K562 (cell line): Measurements from ENCODE around the gene ZSWIM9. TPM values are rescaled to one million over a fixed set of nuclear protein-coding genes. Genes with fewer than 3 reads are reported as not detected.

Source experiments
- CBX1 ChIP-seq: sonication (generic); IDR thresholded peaks from 2 replicates; pipeline ENCODE4 v1.6.1; 2016; ENCODE audit warnings: antibody characterized with exemption, low read depth, mild to moderate bottlenecking
- ESRRA ChIP-seq: fragments of 450-650 bp; IDR thresholded peaks from 2 replicates; pipeline ENCODE4 v1.6.1; 2014; ENCODE audit warnings: low read depth, mild to moderate bottlenecking, moderate library complexity, borderline replicate concordance
- HNRNPLL ChIP-seq: fragments of 200-400 bp; formaldehyde crosslinking; IDR thresholded peaks from 2 replicates; pipeline ENCODE4 v1.6.1; 2017; ENCODE audit warnings: low read length, low read depth, mild to moderate bottlenecking; ENCODE audit not compliant: poor library complexity, severe bottlenecking
- HOMEZ ChIP-seq: fragments of 250-450 bp; sonication (Bioruptor Pico); IDR thresholded peaks from 2 replicates; pipeline ENCODE4 v1.4.0; 2020; ENCODE audit warnings: mild to moderate bottlenecking, moderate library complexity
- MCM2 ChIP-seq: fragments of 450-650 bp; IDR thresholded peaks from 2 replicates; pipeline ENCODE4 v1.6.1; 2017; ENCODE audit warnings: low read depth, mild to moderate bottlenecking
- PHF21A ChIP-seq: fragments of 450-650 bp; IDR thresholded peaks from 2 replicates; pipeline ENCODE4 v1.6.1; 2017; ENCODE audit warnings: low read depth, borderline replicate concordance
- RERE ChIP-seq: sonication (generic); formaldehyde crosslinking; IDR thresholded peaks from 2 replicates; pipeline ENCODE4 v1.8.0; 2023; ENCODE audit warnings: missing genetic modification reagents, mild to moderate bottlenecking, borderline replicate concordance
- RNF219 ChIP-seq: fragments of 250-450 bp; sonication (Bioruptor Pico); IDR thresholded peaks from 2 replicates; pipeline ENCODE4 v1.5.0; 2022; ENCODE audit warnings: mild to moderate bottlenecking
- SMAD3 ChIP-seq: fragments of 450-650 bp; formaldehyde crosslinking; conservative IDR thresholded peaks from 2 replicates; pipeline ENCODE4 v1.4.0; 2020; ENCODE audit warnings: mild to moderate bottlenecking
- THRB ChIP-seq: fragments of 450-650 bp; formaldehyde crosslinking; conservative IDR thresholded peaks from 2 replicates; pipeline ENCODE4 v1.4.0; 2022; ENCODE audit warnings: mild to moderate bottlenecking, missing genetic modification characterization
- TSC22D4 ChIP-seq: fragments of 450-650 bp; IDR thresholded peaks from 2 replicates; pipeline ENCODE4 v1.6.1; 2016; ENCODE audit warnings: missing genetic modification characterization, missing biosample characterization, control low read depth
- U2AF1 ChIP-seq: fragments of 200-400 bp; formaldehyde crosslinking; optimal IDR thresholded peaks from 2 replicates; pipeline ENCODE3; 2017; ENCODE audit warnings: mild to moderate bottlenecking, low read depth, low read length, moderate library complexity
- ZNF224 ChIP-seq: sonication (generic); formaldehyde crosslinking; IDR thresholded peaks from 2 replicates; pipeline ENCODE4 v1.8.0; 2022; ENCODE audit warnings: mild to moderate bottlenecking, missing genetic modification reagents
- ZNF699 ChIP-seq: fragments of 250-450 bp; sonication (Bioruptor Pico); IDR thresholded peaks from 2 replicates; pipeline ENCODE4 v1.8.0; 2021; ENCODE audit warnings: mild to moderate bottlenecking, moderate library complexity; ENCODE audit not compliant: insufficient replicate concordance
- polyA plus RNA-seq, 8 experiments: library from polyadenylated mRNA; depleted of rRNA in 4 of 8; stranded (reverse) in 5 of 8; unstranded in 3 of 8; fragments of >200 nt; fragmentation: Nextera tagmentation in 2 of 8; fragmentation: Illumina TruSeq in 1 of 8; extraction: Ambion mirVana in 2 of 8; extraction: Trizol in 1 of 8; gene quantifications; 2 replicates each; pipeline versions ENCODE4 v1.2.1 to v1.2.3, GENCODE V29; 2011 to 2014; ENCODE audit warnings: inconsistent platforms in 1 of 8, missing spikeins in 1 of 8
- total RNA-seq, 7 experiments: library from RNA; depleted of rRNA in 6 of 7; stranded (reverse); fragments of >200 nt in 6 of 7; fragmentation: Illumina TruSeq in 2 of 7; extraction: Trizol in 2 of 7; gene quantifications; 2 replicates each; pipeline versions ENCODE4 v1.2.1 to v1.2.3, GENCODE V29; 2011 to 2021; ENCODE audit warnings: low replicate concordance in 1 of 7

The ZSWIM9 gene
- total and polyA plus RNA-seq, 9 of the 15 experiments (the other 6 are each of a cell fraction or from before 2014, with no cell fraction given), result 0.04 to 1.4 (median 0.34) TPM; not detected in 1

GRCh38 chr19:48169939-48170803, at the start of gene ZSWIM9, which contains the start of gene LIG1 (continued):
- TF ChIP-seq RERE (no peak), SMAD3 (CRISPR knock-in tag) (peak; percentile 80), TSC22D4 (tag) (no peak), ZNF224 (CRISPR knock-in tag) (no peak), U2AF1 (no peak), ESRRA (no peak; the same call in 1 of the 2 replicates), HOMEZ (CRISPR knock-in tag) (no peak), MCM2 (no peak), RNF219 (CRISPR knock-in tag) (no peak), ZNF699 (CRISPR knock-in tag) (no peak), CBX1 (no peak; the same call in 1 of the 2 replicates), THRB (CRISPR knock-in tag) (0 out of 2 replicates have a peak, but pooled peaks have one; percentile 82), HNRNPLL (peak; percentile 87), PHF21A (no peak)
